ENCODE measurements around the gene TLCD3B. TPM values are rescaled to one million over a fixed set of nuclear protein-coding genes. Genes with fewer than 3 reads are reported as not detected.

The TLCD3B gene
- total and polyA plus RNA-seq, 2 of the 4 experiments (the other 2 are of a cell fraction) = 0.19 TPM; not detected in 1

- Histone ChIP-seq H3K56ac (ENCODE audit: extremely low read depth, insufficient read depth, low read length) (no peak overlapping the region), H2AK5ac (ENCODE audit: low read depth, low read length) (no peak overlapping the region), H3K4me3 (ENCODE audit: insufficient read depth, low read depth, low read length) (no peak overlapping the region), H4K8ac (ENCODE audit: low read depth in 2 of 2, low read length in 2 of 2) (no peak overlapping the region), H2BK120ac (ENCODE audit: low read depth, low read length) (no peak overlapping the region), H4K91ac (ENCODE audit: insufficient read depth, low read depth, low read length) (no peak overlapping the region), H3K27me3 (ENCODE audit: control insufficient read depth, insufficient read depth, low read length) (peaks cover 2% of the 10 kb centered on the region; the same call in 1 of the 2 replicates), H3K9me1 (ENCODE audit: insufficient read depth, low read length) (peaks cover 6% of the 10 kb centered on the region), H4K5ac (ENCODE audit: low read depth, low read length) (no peak overlapping the region), H3K4me2 (ENCODE audit: low read depth, low read length) (no peak overlapping the region), H3K9ac (ENCODE audit: low read depth, low read length) (no peak overlapping the region), H3K4ac (ENCODE audit: low read depth, low read length) (no peak overlapping the region), H2BK5ac (ENCODE audit: low read depth, low read length, poor library complexity, severe bottlenecking) (no peak overlapping the region), H2AFZ (replicated peaks; ENCODE audit: low read length, poor library complexity) (peak overlapping the region; percentile 15), H3K9me3 (ENCODE audit: control insufficient read depth, insufficient read depth, low read length) (no peaks in the 10 kb centered on the region), H3K79me1 (ENCODE audit: low read depth in 1 of 2, low read length in 2 of 2) (peaks cover 0 to 5% of the 10 kb centered on the region in 2 experiments; a peak in 1 of 4 replicates), H2BK15ac (ENCODE audit: low read depth, low read length) (no peak overlapping the region), H3K4me1 (ENCODE audit: control insufficient read depth, insufficient read depth, low read length) (no peaks in the 10 kb centered on the region), H3K27ac (ENCODE audit: insufficient read depth, low read length) (no peak overlapping the region), H3K36me3 (ENCODE audit: control insufficient read depth, insufficient read depth, low read length) (no peaks in the 10 kb centered on the region), H3K14ac (replicated peaks; ENCODE audit: low read depth, low read length) (no peak overlapping the region), H2AK9ac (replicated peaks; ENCODE audit: low read depth, low read length, poor library complexity) (no peak overlapping the region), H3K23ac (ENCODE audit: low read depth, low read length) (no peak overlapping the region), H3K18ac (ENCODE audit: low read depth, low read length) (no peak overlapping the region), H4K20me1 (ENCODE audit: insufficient read depth, low read length) (no peaks in the 10 kb centered on the region), H2BK20ac (ENCODE audit: low read depth, low read length) (no peak overlapping the region)
- intact Hi-C loops (cut with micrococcal nuclease) (no loop called here), dilution Hi-C loops (cut with HindIII; ENCODE audit: low sequenced_read_pairs, unreplicated experiment) (no loop called here), in situ Hi-C loops (cut with MboI; ENCODE audit: low sequenced_read_pairs) (no loop called here)
- no peak for ATAC-seq (ENCODE audit: low read depth)
- DNase-seq = no peak
- no peak for TF ChIP-seq MXI1 (IDR thresholded peaks at IDR 0.05; ENCODE audit: borderline replicate concordance, low read depth, low read length)
- no peak for TF ChIP-seq CHD1 (IDR thresholded peaks at IDR 0.05; ENCODE audit: low read depth, low read length)
- TF ChIP-seq CTCF (conservative IDR thresholded peaks at IDR 0.05; ENCODE audit: low read depth, low read length) = no peak
- TF ChIP-seq MAZ (IDR thresholded peaks at IDR 0.05; ENCODE audit: borderline replicate concordance, low read depth, low read length) = no peak
- TF ChIP-seq POLR2A (IDR thresholded peaks at IDR 0.05; ENCODE audit: low read depth, low read length) = no peak
- no peak for TF ChIP-seq BHLHE40 (IDR thresholded peaks at IDR 0.05; ENCODE audit: low read depth, low read length)
- TF ChIP-seq CEBPB (IDR thresholded peaks at IDR 0.05; ENCODE audit: low read depth, low read length) = no peak
- TF ChIP-seq MAFK (IDR thresholded peaks at IDR 0.05; ENCODE audit: low read depth, low read length) = no peak
- no peak for TF ChIP-seq RAD21 (IDR thresholded peaks at IDR 0.05; ENCODE audit: low read length)
- TF ChIP-seq ELK1 (IDR thresholded peaks at IDR 0.05; ENCODE audit: borderline replicate concordance, low read depth, low read length) = no peak
- TF ChIP-seq NFE2L2 (IDR thresholded peaks at IDR 0.05; ENCODE audit: low read depth, low read length) = no peak
- TF ChIP-seq RFX5 (IDR thresholded peaks at IDR 0.05; ENCODE audit: low read depth, low read length) = no peak
- no peak for TF ChIP-seq RCOR1 (IDR thresholded peaks at IDR 0.05; ENCODE audit: insufficient replicate concordance, low read length)
- no peak for TF ChIP-seq FOS (IDR thresholded peaks at IDR 0.05; ENCODE audit: low read depth, low read length)
- POLR2A ChIA-PET (ENCODE audit: unreplicated experiment) = no interaction called here
- no TSS peak for BruUV-seq (replicated peaks)
- WGBS, 2 experiments (ENCODE audit: extremely low coverage in 2 of 2, insufficient read length in 1 of 2) = 42% methylated on average over 2 of the region's 8 CpGs; no CpG with 5 or more reads in 1 of the 2 experiments
- CTCF ChIA-PET = no interaction called here
These were observed 15.1 kb upstream of the TLCD3B start for GRCh38 chr16:30046178-30046577.
